Measurements from ENCODE around the gene YIPF6.
"Not testable (repeated sequence)": the region's sequence is repeated elsewhere in the genome, so short reads cannot be mapped to it uniquely, and the experiment has no call there.

YIPF6 gene

DNA sequence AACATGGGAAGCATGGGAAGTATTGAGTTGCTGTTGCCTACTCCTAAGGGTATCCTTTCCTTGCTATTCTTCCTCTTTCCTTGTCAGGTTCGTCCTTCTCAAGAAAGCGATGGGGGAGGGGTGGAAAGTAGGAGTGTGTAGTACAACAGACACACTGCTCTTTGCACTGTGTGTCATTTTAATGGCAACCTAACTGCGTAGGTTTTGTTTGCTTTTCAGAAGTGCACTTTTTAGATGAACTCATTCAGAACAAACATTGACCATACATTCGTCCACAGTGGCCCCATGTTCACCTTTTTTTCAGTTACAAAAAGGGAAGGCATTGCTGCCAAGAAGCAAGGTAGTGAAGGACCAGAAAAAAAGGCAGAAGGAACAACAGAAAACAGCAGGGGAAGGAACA, 10.2 kb upstream of the YIPF6 start:
- H3K27ac ChIP-seq, result no peak overlapping the region
- DNase-seq (ENCODE audit: low spot score), result no peak

DNA sequence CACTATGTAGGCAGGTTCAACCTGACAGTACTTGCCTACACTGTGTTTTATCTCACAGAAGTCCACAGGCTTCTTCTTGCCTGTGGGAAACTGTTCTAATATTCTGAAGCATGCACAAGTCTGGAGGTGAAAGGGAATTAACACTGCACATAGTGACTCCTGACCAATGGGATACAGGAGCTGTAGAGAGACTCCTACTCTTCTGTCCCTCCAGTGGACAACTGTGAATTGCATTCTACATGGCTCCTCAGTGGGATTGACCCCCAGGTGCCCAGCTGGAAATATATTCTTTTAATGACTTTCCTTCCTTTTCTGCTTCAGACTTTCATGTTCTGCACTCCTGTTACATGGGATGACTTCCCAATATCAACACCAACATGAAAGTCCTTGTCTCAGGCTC, 8.2 kb upstream of the YIPF6 start:
- Histone ChIP-seq H3K27ac (no peak overlapping the region), H3K4me3 (no peak overlapping the region)
- no peak for DNase-seq (ENCODE audit: low spot score)
- no peak for TF ChIP-seq CTCF (IDR thresholded peaks at IDR 0.05)

More for the DNA sequence above, 10.2 kb upstream of the YIPF6 start:
- H3K4me3 ChIP-seq, result no peak overlapping the region
- no peak for TF ChIP-seq CTCF (IDR thresholded peaks at IDR 0.05)

GRCh38 chrX:68492583-68492982, 6.3 kb upstream of the YIPF6 start:
- Histone ChIP-seq H3K4me3 (no peak overlapping the region), H3K27ac (no peak overlapping the region)
- TF ChIP-seq CTCF (IDR thresholded peaks at IDR 0.05), result no peak
- no peak for DNase-seq (ENCODE audit: low spot score)

- DNase-seq (ENCODE audit: low spot score); H3K27ac ChIP-seq: not testable (repeated sequence)
Observed at GRCh38 chrX:68493776-68494175, 5.1 kb upstream of the YIPF6 start.

GRCh38 chrX:68498044-68498507, 775 bp upstream of the YIPF6 start:
- Histone ChIP-seq H3K4me3 (peak overlapping the region; percentile 84), H3K27ac (peak overlapping the region; percentile 79 to 97)
- no peak for DNase-seq (ENCODE audit: low spot score)
- no peak for TF ChIP-seq CTCF (IDR thresholded peaks at IDR 0.05)

More at GRCh38 chrX:68493776-68494175, 5.1 kb upstream of the YIPF6 start:
- not testable (repeated sequence) for H3K4me3 ChIP-seq

DNA sequence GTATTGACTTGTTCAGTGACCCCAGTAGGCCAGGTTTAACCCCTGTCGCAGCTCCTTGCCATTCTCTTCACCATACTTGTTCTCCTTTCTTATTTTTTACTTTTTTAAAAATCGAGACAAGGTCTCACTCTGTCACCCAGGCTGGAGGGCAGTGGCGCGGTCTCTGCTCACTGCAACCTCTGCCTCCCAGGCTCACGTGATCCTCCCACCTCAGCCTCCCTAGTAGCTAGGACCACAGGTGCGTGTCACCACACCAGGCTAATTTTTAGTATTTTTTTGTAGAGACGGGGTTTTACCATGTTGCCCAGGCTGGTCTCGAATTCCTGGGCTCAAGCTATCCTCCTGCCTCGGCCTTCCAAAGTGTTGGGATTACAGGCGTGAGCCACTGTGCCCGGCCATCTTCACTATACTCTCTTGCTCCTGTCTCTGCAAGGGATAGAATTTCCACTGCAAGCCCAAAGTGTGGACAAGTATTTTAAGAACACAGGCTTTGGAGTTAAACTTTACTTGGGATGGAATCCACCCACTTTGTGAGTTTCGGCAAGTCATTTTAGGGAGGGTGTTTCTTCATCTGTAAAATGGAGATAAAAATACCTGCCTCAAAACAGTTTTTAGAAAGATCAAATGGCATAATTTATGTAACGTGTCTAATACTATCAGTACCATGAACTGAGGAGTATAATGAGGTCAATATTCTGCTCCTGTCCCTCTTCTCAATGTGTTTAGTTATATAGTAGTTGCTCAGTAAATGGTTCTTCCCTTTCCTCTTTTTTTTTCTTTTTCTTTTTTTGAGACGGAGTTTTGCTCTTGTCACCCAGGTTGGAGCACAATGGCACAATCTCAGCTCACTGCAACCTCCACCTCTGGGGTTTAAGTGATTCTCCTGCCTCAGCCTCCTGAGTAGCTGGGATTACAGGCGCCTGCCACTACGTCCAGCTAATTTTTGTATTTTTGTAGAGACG, 973 bp downstream of the YIPF6 start:
- peak overlapping the region in 1 of 2 donors; percentile 79 for H3K27ac ChIP-seq
- peak overlapping the region; percentile 84 for H3K4me3 ChIP-seq
- TF ChIP-seq CTCF (IDR thresholded peaks at IDR 0.05), result no peak
- DNase-seq (ENCODE audit: low spot score), result no peak

GRCh38 chrX:68503836-68504636, 5.2 kb downstream of the YIPF6 start:
- TF ChIP-seq CTCF (IDR thresholded peaks at IDR 0.05), result no peak
- Histone ChIP-seq H3K4me3 (no peak overlapping the region), H3K27ac (no peak overlapping the region)
- no peak for DNase-seq (ENCODE audit: low spot score)

Data from coronary artery (tissue), 2 donors.